OCI-LY7 (cell line): ENCODE results near the gene ATRAID. TPM values are rescaled to one million over a fixed set of nuclear protein-coding genes. Genes with fewer than 3 reads are reported as not detected.

Experiments used
- BruUV-seq: library from RNA; stranded (reverse); fragments of 400-500 nt; replicated peaks from 2 replicates; lab custom pipeline; 2021; lab: Mats Ljungman, UMichigan
- CTCF ChIA-PET: fragments of 300-600 bp; sonication (Branson Sonifier 250); formaldehyde crosslinking; loops from one replicate; lab custom pipeline; 2022; ENCODE audit warnings: antibody characterized with exemption; ENCODE audit not compliant: unreplicated experiment; lab: Charles Lee
- POLR2A ChIA-PET: fragments of 300-600 bp; sonication (Branson Sonifier 250); formaldehyde crosslinking; loops from one replicate; lab custom pipeline; 2022; ENCODE audit warnings: antibody characterized with exemption; lab: Charles Lee
- DNase-seq: peaks from one replicate; pipeline ENCODE4 v3.0.0-alpha.2; 2015; ENCODE audit warnings: low spot score
- H2AFZ ChIP-seq: fragments of 200-600 bp; sonication (generic), shearing (Covaris generic); 2 replicates; pipeline ENCODE4 v1.6.1; 2014; ENCODE audit warnings: mild to moderate bottlenecking, antibody characterized with exemption, low read length, moderate library complexity
- H3K27ac ChIP-seq: fragments of 200-600 bp; sonication (generic); 2 replicates; pipeline ENCODE4 v1.5.1; 2014; ENCODE audit warnings: mixed run types, low read depth, mild to moderate bottlenecking, moderate library complexity, low read length, inconsistent platforms; ENCODE audit not compliant: poor library complexity, severe bottlenecking
- H3K36me3 ChIP-seq: fragments of 200-600 bp; sonication (generic); 2 replicates; pipeline ENCODE4 v1.6.1; 2014; ENCODE audit warnings: mild to moderate bottlenecking, antibody characterized with exemption, low read length, moderate library complexity, mixed read lengths; ENCODE audit not compliant: insufficient read depth
- H3K4me1 ChIP-seq: fragments of 200-600 bp; sonication (generic); 2 replicates; pipeline ENCODE4 v1.5.1; 2014; ENCODE audit warnings: mild to moderate bottlenecking, low read length; ENCODE audit not compliant: insufficient read depth, poor library complexity, severe bottlenecking
- H3K4me2 ChIP-seq: fragments of 200-600 bp; sonication (generic); 2 replicates; pipeline ENCODE4 v1.6.1; 2014; ENCODE audit warnings: mild to moderate bottlenecking, low read length
- H3K4me3 ChIP-seq: fragments of 200-600 bp; sonication (generic); 2 replicates; pipeline ENCODE4 v1.5.1; 2014; ENCODE audit warnings: mild to moderate bottlenecking, low read depth, low read length; ENCODE audit not compliant: poor library complexity, severe bottlenecking
- H3K79me2 ChIP-seq: fragments of 200-600 bp; sonication (generic); 2 replicates; pipeline ENCODE4 v1.6.1; 2016; ENCODE audit warnings: low read depth, mild to moderate bottlenecking, low read length, moderate library complexity, mixed read lengths; ENCODE audit not compliant: insufficient read depth
- H3K9me2 ChIP-seq: fragments of 200-600 bp; sonication (generic); 2 replicates; pipeline ENCODE4 v1.6.1; 2016; ENCODE audit warnings: mild to moderate bottlenecking, low read length, mixed read lengths; ENCODE audit not compliant: insufficient read depth
- H3K9me3 ChIP-seq: fragments of 200-600 bp; sonication (generic); 2 replicates; pipeline ENCODE4 v1.6.1; 2014; ENCODE audit warnings: mild to moderate bottlenecking, mixed run types, low read length, mixed read lengths
- H4K20me1 ChIP-seq: fragments of 200-600 bp; sonication (generic); 2 replicates; pipeline ENCODE4 v1.6.1; 2014; ENCODE audit warnings: mild to moderate bottlenecking, antibody characterized with exemption, low read length, moderate library complexity, mixed read lengths; ENCODE audit not compliant: insufficient read depth
- EZH2phosphoT487 ChIP-seq: fragments of 200-600 bp; sonication (generic); IDR thresholded peaks from 2 replicates; pipeline ENCODE4 v1.6.1; 2018; ENCODE audit warnings: low read depth, borderline replicate concordance, mild to moderate bottlenecking, mixed run types, antibody characterized with exemption, low read length, moderate library complexity, mixed read lengths
- intact Hi-C: fragments of 100-400 bp; cut with micrococcal nuclease; formaldehyde crosslinking; loops from one replicate; pipeline ENCODE4 v1.10.0; 2022; ENCODE audit not compliant: unreplicated experiment
- total RNA-seq, 2 experiments: library from RNA; depleted of rRNA in 1 of 2; stranded (reverse); fragments of >200 nt in 1 of 2; shearing (Covaris generic) in 1 of 2; gene quantifications; 2 replicates each; pipeline ENCODE4 v1.2.3, GENCODE V29; 2014 to 2022
- TF ChIP-seq, protein P1 (sequence below): fragments of 200-600 bp; sonication (generic); conservative IDR thresholded peaks from 2 replicates; pipeline ENCODE4 v1.5.1; 2014; ENCODE audit warnings: mild to moderate bottlenecking, antibody characterized with exemption, low read length, moderate library complexity, mixed read lengths

The ATRAID gene
- total RNA-seq, 2 experiments from 2014 or later = 92.7 to 93.3 TPM

- TF ChIP-seq EZH2phosphoT487 = no peak
- TF ChIP-seq, protein P1, sequence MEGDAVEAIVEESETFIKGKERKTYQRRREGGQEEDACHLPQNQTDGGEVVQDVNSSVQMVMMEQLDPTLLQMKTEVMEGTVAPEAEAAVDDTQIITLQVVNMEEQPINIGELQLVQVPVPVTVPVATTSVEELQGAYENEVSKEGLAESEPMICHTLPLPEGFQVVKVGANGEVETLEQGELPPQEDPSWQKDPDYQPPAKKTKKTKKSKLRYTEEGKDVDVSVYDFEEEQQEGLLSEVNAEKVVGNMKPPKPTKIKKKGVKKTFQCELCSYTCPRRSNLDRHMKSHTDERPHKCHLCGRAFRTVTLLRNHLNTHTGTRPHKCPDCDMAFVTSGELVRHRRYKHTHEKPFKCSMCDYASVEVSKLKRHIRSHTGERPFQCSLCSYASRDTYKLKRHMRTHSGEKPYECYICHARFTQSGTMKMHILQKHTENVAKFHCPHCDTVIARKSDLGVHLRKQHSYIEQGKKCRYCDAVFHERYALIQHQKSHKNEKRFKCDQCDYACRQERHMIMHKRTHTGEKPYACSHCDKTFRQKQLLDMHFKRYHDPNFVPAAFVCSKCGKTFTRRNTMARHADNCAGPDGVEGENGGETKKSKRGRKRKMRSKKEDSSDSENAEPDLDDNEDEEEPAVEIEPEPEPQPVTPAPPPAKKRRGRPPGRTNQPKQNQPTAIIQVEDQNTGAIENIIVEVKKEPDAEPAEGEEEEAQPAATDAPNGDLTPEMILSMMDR = peak; percentile 97
- intact Hi-C loops = loop anchor here (1.0 to 2.0 kb wide), 4 partner anchors 29 to 53 kb away; no protein-coding TSS in a partner anchor
- peaks cover 21% of the 10 kb centered on the region; the same call in 1 of the 2 replicates for H3K36me3 ChIP-seq
- peaks cover 43% of the 10 kb centered on the region for H3K4me1 ChIP-seq
- H3K27ac ChIP-seq = peak overlapping the region; percentile 92
- H3K9me2 ChIP-seq = no peaks in the 10 kb centered on the region
- no peaks in the 10 kb centered on the region for H3K9me3 ChIP-seq
- no peaks in the 10 kb centered on the region for H3K79me2 ChIP-seq
- POLR2A ChIA-PET = interaction anchor here (0.6 to 3.2 kb wide), 15 partner anchors 12 to 186 kb away, joined by 3 to 21 read pairs (median 6); partner anchors contain the start of gene SLC30A3
- peak overlapping the region; percentile 76 for H3K4me2 ChIP-seq
- H3K4me3 ChIP-seq = peak overlapping the region; percentile 58
- no peaks in the 10 kb centered on the region for H4K20me1 ChIP-seq
- peak overlapping the region; percentile 76 for H2AFZ ChIP-seq
- CTCF ChIA-PET = interaction anchor here (1.1 to 4.4 kb wide), 5 partner anchors 30 to 53 kb away, joined by 3 to 37 read pairs (median 9); no protein-coding TSS in a partner anchor
- peak; percentile 91 for DNase-seq
- BruUV-seq = no TSS peak
Observed at GRCh38 chr2:27249891-27250651, 38.2 kb downstream of the ATRAID start.

- intact Hi-C loops = loop anchor here (1.0 to 2.0 kb wide), 5 partner anchors 11 to 54 kb away; no protein-coding TSS in a partner anchor
- POLR2A ChIA-PET = interaction anchor here (0.6 to 3.2 kb wide), 16 partner anchors 9 to 187 kb away, joined by 3 to 21 read pairs (median 4); partner anchors contain the start of gene SLC30A3
Observed at GRCh38 chr2:27250652-27251379, 39.0 kb downstream of the ATRAID start.

More at GRCh38 chr2:27250652-27251379, 39.0 kb downstream of the ATRAID start:
- H3K9me2 ChIP-seq = no peaks in the 10 kb centered on the region
- peak overlapping the region; percentile 76; the same call in 1 of the 2 replicates for H2AFZ ChIP-seq
- H3K79me2 ChIP-seq = no peaks in the 10 kb centered on the region
- H3K4me2 ChIP-seq = peak overlapping the region; percentile 76
- peak; percentile 90 for DNase-seq
- CTCF ChIA-PET = interaction anchor here (0.6 to 4.4 kb wide), 10 partner anchors 12 to 400 kb away, joined by 3 to 37 read pairs (median 4); partner anchors contain the start of genes SLC30A3 and TRIM54
- TF ChIP-seq EZH2phosphoT487 = no peak
- TF ChIP-seq, protein P1 = no peak
- peak overlapping the region; percentile 92 for H3K27ac ChIP-seq
- peak overlapping the region; percentile 58 for H3K4me3 ChIP-seq
- H3K4me1 ChIP-seq = peaks cover 43% of the 10 kb centered on the region
- no peaks in the 10 kb centered on the region for H3K9me3 ChIP-seq
- peaks cover 21% of the 10 kb centered on the region; the same call in 1 of the 2 replicates for H3K36me3 ChIP-seq
- BruUV-seq = no TSS peak
- no peaks in the 10 kb centered on the region for H4K20me1 ChIP-seq
